ENCODE data around the gene MAGEF1. TPM values are rescaled to one million over a fixed set of nuclear protein-coding genes. Genes with fewer than 3 reads are reported as not detected.

Gene MAGEF1
- total and polyA plus RNA-seq, 9 of the 15 experiments (the other 6 are each of a cell fraction or from before 2014, with no cell fraction given), result 1.5 to 39.1 (median 19.8) TPM

DNA sequence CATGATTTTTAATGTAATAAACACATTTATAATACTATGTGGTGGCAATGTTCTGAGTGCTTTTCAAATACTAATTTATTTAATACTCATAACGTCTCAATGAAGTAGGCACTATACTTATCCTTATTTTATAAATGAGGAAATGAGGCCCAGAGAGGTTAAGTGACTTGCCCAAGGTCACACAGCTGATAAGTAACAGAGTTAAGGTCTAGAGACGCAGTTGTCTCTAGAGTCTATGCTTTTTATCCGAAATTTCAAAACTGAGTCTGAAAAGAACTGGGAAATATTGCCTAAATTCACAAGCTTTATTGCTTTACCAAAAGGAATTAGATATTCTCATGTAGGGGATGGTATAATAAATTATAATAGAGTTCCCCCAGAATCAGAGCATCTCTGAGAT, 31.4 kb upstream of the MAGEF1 start (continued):
- TF ChIP-seq, protein P1, sequence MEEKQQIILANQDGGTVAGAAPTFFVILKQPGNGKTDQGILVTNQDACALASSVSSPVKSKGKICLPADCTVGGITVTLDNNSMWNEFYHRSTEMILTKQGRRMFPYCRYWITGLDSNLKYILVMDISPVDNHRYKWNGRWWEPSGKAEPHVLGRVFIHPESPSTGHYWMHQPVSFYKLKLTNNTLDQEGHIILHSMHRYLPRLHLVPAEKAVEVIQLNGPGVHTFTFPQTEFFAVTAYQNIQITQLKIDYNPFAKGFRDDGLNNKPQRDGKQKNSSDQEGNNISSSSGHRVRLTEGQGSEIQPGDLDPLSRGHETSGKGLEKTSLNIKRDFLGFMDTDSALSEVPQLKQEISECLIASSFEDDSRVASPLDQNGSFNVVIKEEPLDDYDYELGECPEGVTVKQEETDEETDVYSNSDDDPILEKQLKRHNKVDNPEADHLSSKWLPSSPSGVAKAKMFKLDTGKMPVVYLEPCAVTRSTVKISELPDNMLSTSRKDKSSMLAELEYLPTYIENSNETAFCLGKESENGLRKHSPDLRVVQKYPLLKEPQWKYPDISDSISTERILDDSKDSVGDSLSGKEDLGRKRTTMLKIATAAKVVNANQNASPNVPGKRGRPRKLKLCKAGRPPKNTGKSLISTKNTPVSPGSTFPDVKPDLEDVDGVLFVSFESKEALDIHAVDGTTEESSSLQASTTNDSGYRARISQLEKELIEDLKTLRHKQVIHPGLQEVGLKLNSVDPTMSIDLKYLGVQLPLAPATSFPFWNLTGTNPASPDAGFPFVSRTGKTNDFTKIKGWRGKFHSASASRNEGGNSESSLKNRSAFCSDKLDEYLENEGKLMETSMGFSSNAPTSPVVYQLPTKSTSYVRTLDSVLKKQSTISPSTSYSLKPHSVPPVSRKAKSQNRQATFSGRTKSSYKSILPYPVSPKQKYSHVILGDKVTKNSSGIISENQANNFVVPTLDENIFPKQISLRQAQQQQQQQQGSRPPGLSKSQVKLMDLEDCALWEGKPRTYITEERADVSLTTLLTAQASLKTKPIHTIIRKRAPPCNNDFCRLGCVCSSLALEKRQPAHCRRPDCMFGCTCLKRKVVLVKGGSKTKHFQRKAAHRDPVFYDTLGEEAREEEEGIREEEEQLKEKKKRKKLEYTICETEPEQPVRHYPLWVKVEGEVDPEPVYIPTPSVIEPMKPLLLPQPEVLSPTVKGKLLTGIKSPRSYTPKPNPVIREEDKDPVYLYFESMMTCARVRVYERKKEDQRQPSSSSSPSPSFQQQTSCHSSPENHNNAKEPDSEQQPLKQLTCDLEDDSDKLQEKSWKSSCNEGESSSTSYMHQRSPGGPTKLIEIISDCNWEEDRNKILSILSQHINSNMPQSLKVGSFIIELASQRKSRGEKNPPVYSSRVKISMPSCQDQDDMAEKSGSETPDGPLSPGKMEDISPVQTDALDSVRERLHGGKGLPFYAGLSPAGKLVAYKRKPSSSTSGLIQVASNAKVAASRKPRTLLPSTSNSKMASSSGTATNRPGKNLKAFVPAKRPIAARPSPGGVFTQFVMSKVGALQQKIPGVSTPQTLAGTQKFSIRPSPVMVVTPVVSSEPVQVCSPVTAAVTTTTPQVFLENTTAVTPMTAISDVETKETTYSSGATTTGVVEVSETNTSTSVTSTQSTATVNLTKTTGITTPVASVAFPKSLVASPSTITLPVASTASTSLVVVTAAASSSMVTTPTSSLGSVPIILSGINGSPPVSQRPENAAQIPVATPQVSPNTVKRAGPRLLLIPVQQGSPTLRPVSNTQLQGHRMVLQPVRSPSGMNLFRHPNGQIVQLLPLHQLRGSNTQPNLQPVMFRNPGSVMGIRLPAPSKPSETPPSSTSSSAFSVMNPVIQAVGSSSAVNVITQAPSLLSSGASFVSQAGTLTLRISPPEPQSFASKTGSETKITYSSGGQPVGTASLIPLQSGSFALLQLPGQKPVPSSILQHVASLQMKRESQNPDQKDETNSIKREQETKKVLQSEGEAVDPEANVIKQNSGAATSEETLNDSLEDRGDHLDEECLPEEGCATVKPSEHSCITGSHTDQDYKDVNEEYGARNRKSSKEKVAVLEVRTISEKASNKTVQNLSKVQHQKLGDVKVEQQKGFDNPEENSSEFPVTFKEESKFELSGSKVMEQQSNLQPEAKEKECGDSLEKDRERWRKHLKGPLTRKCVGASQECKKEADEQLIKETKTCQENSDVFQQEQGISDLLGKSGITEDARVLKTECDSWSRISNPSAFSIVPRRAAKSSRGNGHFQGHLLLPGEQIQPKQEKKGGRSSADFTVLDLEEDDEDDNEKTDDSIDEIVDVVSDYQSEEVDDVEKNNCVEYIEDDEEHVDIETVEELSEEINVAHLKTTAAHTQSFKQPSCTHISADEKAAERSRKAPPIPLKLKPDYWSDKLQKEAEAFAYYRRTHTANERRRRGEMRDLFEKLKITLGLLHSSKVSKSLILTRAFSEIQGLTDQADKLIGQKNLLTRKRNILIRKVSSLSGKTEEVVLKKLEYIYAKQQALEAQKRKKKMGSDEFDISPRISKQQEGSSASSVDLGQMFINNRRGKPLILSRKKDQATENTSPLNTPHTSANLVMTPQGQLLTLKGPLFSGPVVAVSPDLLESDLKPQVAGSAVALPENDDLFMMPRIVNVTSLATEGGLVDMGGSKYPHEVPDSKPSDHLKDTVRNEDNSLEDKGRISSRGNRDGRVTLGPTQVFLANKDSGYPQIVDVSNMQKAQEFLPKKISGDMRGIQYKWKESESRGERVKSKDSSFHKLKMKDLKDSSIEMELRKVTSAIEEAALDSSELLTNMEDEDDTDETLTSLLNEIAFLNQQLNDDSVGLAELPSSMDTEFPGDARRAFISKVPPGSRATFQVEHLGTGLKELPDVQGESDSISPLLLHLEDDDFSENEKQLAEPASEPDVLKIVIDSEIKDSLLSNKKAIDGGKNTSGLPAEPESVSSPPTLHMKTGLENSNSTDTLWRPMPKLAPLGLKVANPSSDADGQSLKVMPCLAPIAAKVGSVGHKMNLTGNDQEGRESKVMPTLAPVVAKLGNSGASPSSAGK (IDR thresholded peaks at IDR 0.05), result no peak
